OCI-LY1 (cell line): ENCODE results near the gene LYZL2.
"Not testable (repeated sequence)": the region's sequence is repeated elsewhere in the genome, so short reads cannot be mapped to it uniquely, and the experiment has no call there.

ENCODE experiments used
- H2AFZ ChIP-seq: fragments of 200-600 bp; sonication (generic), shearing (Covaris generic); 2 replicates; pipeline ENCODE4 v1.6.0; 2014; ENCODE audit warnings: antibody characterized with exemption, mild to moderate bottlenecking, low read length
- H3F3A ChIP-seq: fragments of 200-600 bp; sonication (generic), shearing (Covaris generic); 2 replicates; pipeline ENCODE4 v1.6.0; 2014; ENCODE audit warnings: mild to moderate bottlenecking, antibody characterized with exemption, low read length, moderate library complexity; ENCODE audit not compliant: insufficient read depth
- H3K27ac ChIP-seq: fragments of 200-600 bp; sonication (generic); 2 replicates; pipeline ENCODE4 v1.5.1; 2014; ENCODE audit warnings: low read length, mixed run types, mild to moderate bottlenecking, low read depth; ENCODE audit not compliant: poor library complexity, severe bottlenecking
- H3K27me3 ChIP-seq: fragments of 200-600 bp; sonication (generic); 2 replicates; pipeline ENCODE4 v1.6.0; 2014; ENCODE audit warnings: antibody characterized with exemption, mild to moderate bottlenecking, low read length, moderate library complexity; ENCODE audit not compliant: insufficient read depth
- H3K36me3 ChIP-seq: fragments of 200-600 bp; sonication (generic); 2 replicates; pipeline ENCODE4 v1.6.1; 2014; ENCODE audit warnings: mild to moderate bottlenecking, antibody characterized with exemption, low read length, moderate library complexity, mixed read lengths; ENCODE audit not compliant: insufficient read depth
- H3K4me1 ChIP-seq: fragments of 200-600 bp; sonication (generic); 2 replicates; pipeline ENCODE4 v1.5.1; 2014; ENCODE audit warnings: mild to moderate bottlenecking, low read length, moderate library complexity; ENCODE audit not compliant: insufficient read depth, severe bottlenecking
- H3K4me2 ChIP-seq: fragments of 200-600 bp; sonication (generic), shearing (Covaris generic); 2 replicates; pipeline ENCODE4 v1.6.1; 2014; ENCODE audit warnings: low read length
- H3K4me3 ChIP-seq: fragments of 200-600 bp; sonication (generic); 2 replicates; pipeline ENCODE4 v1.5.1; 2014; ENCODE audit warnings: low read length, low read depth, mild to moderate bottlenecking, mixed read lengths; ENCODE audit not compliant: poor library complexity, severe bottlenecking
- H3K79me2 ChIP-seq: fragments of 200-600 bp; shearing (Covaris generic); 2 replicates; pipeline ENCODE4 v1.6.1; 2016; ENCODE audit warnings: mixed run types, low read length, mixed read lengths; ENCODE audit not compliant: insufficient read depth
- H3K9ac ChIP-seq: fragments of 200-600 bp; sonication (generic), shearing (Covaris generic); 2 replicates; pipeline ENCODE4 v1.6.1; 2014; ENCODE audit warnings: mild to moderate bottlenecking, low read length, mixed read lengths
- H3K9me2 ChIP-seq: fragments of 200-600 bp; sonication (generic), shearing (Covaris generic); 2 replicates; pipeline ENCODE4 v1.6.1; 2014; ENCODE audit warnings: low read depth, mild to moderate bottlenecking, low read length, mixed read lengths
- H3K9me3 ChIP-seq: fragments of 200-600 bp; shearing (Covaris generic); 2 replicates; pipeline ENCODE4 v1.6.1; 2014; ENCODE audit warnings: low read length, mixed read lengths
- H4K20me1 ChIP-seq: fragments of 200-600 bp; sonication (generic), shearing (Covaris generic); 2 replicates; pipeline ENCODE4 v1.6.0; 2016; ENCODE audit warnings: mild to moderate bottlenecking, low read length; ENCODE audit not compliant: insufficient read depth
- CTCF ChIP-seq: fragments of 200-600 bp; sonication (generic), shearing (Covaris generic); IDR thresholded peaks from 2 replicates; pipeline ENCODE4 v1.5.1; 2017; ENCODE audit warnings: mild to moderate bottlenecking, antibody characterized with exemption, low read length, moderate library complexity, mixed read lengths
- EZH2 ChIP-seq: fragments of 200-600 bp; sonication (generic), shearing (Covaris generic); IDR thresholded peaks from 2 replicates; pipeline ENCODE4 v1.8.0; 2017; ENCODE audit warnings: borderline replicate concordance, mixed run types, mild to moderate bottlenecking, antibody characterized with exemption, low read length, moderate library complexity, mixed read lengths

LYZL2 gene

GRCh38 chr10:30647089-30647488, 17.5 kb upstream of the LYZL2 start:
- Histone ChIP-seq H3K9me2 (no peaks in the 10 kb centered on the region), H3K36me3 (no peaks in the 10 kb centered on the region), H3F3A (no peaks in the 10 kb centered on the region), H3K4me2 (no peak overlapping the region), H2AFZ (no peak overlapping the region), H3K27me3 (no peaks in the 10 kb centered on the region), H3K4me3 (no peak overlapping the region), H4K20me1 (no peaks in the 10 kb centered on the region), H3K79me2 (no peaks in the 10 kb centered on the region), H3K27ac (no peak overlapping the region), H3K9me3 (no peaks in the 10 kb centered on the region), H3K9ac (no peak overlapping the region), H3K4me1 (no peaks in the 10 kb centered on the region)
- no peak for TF ChIP-seq CTCF
- no peak for TF ChIP-seq EZH2

GRCh38 chr10:30645340-30645827, 15.8 kb upstream of the LYZL2 start:
- H3K4me3 ChIP-seq: no peak overlapping the region
- H3F3A ChIP-seq: no peaks in the 10 kb centered on the region
- H3K9me2 ChIP-seq: no peaks in the 10 kb centered on the region
- H3K27ac ChIP-seq: no peak overlapping the region
- no peaks in the 10 kb centered on the region for H3K4me1 ChIP-seq
- no peak overlapping the region for H2AFZ ChIP-seq
- H3K9me3 ChIP-seq: no peaks in the 10 kb centered on the region
- no peaks in the 10 kb centered on the region for H3K27me3 ChIP-seq
- TF ChIP-seq CTCF (no peak), EZH2 (no peak)
- no peaks in the 10 kb centered on the region for H3K36me3 ChIP-seq
- no peak overlapping the region for H3K4me2 ChIP-seq
- no peaks in the 10 kb centered on the region for H3K79me2 ChIP-seq
- H4K20me1 ChIP-seq: no peaks in the 10 kb centered on the region
- H3K9ac ChIP-seq: no peak overlapping the region

DNA sequence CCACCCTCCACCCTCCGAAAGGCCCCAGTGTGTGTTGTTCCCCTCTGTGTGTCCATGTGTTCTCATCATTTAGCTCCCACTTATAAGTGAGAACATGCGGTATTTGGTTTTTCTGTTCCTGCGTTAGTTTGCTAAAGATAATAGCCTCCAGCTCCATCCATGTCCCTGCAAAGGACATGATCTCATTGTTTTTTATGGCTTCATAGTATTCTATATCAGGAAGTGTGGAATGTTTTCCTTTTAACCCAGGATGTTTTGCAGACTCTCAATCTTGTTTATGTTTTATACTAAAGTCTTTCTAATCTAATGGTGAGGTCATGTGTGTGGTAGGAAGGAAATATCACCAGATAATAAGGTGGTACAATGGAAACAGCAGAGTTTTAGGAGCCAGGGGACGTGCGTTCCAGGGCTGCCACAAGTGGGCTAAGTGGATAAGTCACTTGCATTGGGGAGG, 14.9 kb upstream of the LYZL2 start:
- not testable (repeated sequence) for H3K9me2 ChIP-seq, H3K9me3 ChIP-seq, H3K79me2 ChIP-seq, H3K4me3 ChIP-seq, H3K27me3 ChIP-seq, H3K4me1 ChIP-seq, H2AFZ ChIP-seq, H3K27ac ChIP-seq, H3K9ac ChIP-seq, H4K20me1 ChIP-seq, H3K4me2 ChIP-seq, H3F3A ChIP-seq, H3K36me3 ChIP-seq

- not testable (repeated sequence) for H3K79me2 ChIP-seq, H2AFZ ChIP-seq, H3K36me3 ChIP-seq, H3K27ac ChIP-seq, H3K9me2 ChIP-seq, H3K9me3 ChIP-seq, H3K27me3 ChIP-seq, H3F3A ChIP-seq, H3K9ac ChIP-seq, H3K4me2 ChIP-seq, H3K4me3 ChIP-seq, H4K20me1 ChIP-seq, H3K4me1 ChIP-seq
These were observed 14.1 kb upstream of the LYZL2 start for GRCh38 chr10:30643557-30644199.

DNA sequence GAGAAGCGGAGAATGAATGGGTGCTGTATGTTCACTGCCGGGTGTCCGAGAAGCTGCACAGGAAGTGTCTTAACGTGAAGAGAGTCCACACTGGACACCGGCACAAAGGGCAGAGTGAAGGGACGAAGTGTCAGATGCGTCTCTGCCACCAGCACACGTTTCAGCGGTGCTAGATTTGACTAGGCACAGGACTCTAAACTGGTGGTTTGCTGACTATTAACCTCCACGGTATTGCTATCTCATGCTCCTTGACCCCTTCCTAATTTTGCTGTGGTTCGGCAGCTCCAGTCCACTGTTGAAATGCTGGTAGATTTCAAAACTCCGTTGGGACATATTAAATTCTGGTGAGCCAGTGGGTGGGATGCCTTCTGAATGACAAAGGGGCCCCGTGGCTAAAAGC, 13.3 kb upstream of the LYZL2 start:
- H3K4me1 ChIP-seq, H3K9me3 ChIP-seq, H3K4me2 ChIP-seq, H3K79me2 ChIP-seq, H3K36me3 ChIP-seq, H3K27me3 ChIP-seq, H3F3A ChIP-seq, H3K4me3 ChIP-seq, H3K9ac ChIP-seq, H3K9me2 ChIP-seq, H2AFZ ChIP-seq, H3K27ac ChIP-seq, H4K20me1 ChIP-seq: not testable (repeated sequence)
